GOT3 (cell line): ENCODE measurements around the gene MRPS35.

ENCODE experiments used
- DNase-seq: peaks from one replicate; lab custom pipeline; 2025; ENCODE audit warnings: mixed read lengths; lab: John Stamatoyannopoulos, UW

MRPS35 gene

DNA sequence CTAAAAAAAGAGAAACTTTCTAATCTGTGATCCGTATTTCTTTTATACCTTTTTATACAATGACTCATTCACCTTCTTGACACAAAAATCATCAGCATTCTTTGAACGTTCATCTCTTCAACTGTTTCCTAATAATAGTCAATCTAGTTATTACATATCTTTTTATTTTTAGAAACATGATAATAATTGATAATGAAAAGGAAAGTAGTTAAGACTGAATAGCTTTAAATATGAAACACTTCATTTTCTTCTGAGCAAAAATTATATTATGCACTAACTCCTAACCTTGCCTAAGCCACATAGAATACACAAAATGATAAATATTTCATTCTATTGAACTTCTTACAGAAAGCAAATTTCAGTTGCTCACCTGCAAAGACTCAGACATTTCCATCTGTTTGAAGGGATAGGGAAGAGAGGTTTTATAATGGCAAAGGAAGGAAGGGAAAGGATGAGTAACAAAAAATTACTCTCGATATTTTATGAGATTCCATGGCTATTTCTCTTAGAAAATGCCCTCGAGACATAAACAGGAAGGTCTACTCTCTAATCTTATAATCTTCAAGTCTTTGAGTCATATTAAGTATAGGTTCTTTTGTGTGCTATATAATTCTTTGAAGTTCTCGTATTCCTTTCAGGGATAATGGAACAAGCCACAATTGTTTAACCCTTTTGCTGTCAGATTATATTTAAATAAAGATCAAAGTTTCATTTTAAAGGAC, 61.9 kb downstream of the MRPS35 start:
- no peak for DNase-seq

- no peak for DNase-seq
Measured at GRCh38 chr12:27777141-27777540, 66.5 kb downstream of the MRPS35 start.

GRCh38 chr12:27778206-27778605, 67.6 kb downstream of the MRPS35 start:
- DNase-seq: no peak

- DNase-seq: no peak
Measured at GRCh38 chr12:27779416-27779919, 68.8 kb downstream of the MRPS35 start.

DNA sequence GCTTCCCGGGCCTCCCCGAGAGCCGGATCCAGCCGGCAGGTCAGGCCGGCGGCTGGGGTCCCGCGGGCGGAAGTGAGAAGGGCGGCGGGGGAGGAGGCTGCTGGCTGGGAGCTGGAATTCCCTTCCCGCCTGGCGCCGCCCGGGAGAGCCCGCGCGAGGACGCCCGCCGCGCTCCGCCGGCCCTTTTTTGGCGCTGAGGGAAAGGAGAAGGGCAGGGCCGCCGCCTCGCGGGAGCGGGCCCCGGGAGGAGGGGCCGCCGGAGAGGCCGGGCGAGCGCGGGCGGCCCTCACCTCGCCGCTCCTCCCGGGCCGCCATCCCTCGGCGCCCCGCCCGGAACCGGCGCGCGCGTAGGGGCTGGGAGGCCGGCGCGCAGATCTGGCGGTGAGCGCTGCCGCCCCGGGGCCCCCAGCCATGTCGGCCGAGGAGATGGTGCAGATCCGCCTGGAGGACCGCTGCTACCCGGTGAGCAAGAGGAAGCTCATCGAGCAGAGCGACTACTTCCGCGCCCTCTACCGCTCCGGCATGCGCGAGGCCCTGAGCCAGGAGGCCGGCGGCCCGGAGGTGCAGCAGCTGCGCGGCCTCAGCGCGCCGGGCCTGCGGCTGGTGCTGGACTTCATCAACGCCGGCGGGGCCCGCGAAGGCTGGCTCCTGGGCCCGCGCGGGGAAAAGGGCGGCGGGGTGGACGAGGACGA, 69.4 kb downstream of the MRPS35 start, which contains the start of the genes KLHL42 and MANSC4:
Gene KLHL42 (plus strand): TSS at position 314 of the 692 bp plus-strand sequence. CDS start 98 bp downstream, at position 412.
Gene MANSC4 (minus strand): TSS at position 317 of the 692 bp plus-strand sequence. CDS start 8,960 bp downstream, outside the sequence.
- peak; percentile 39 for DNase-seq

DNA sequence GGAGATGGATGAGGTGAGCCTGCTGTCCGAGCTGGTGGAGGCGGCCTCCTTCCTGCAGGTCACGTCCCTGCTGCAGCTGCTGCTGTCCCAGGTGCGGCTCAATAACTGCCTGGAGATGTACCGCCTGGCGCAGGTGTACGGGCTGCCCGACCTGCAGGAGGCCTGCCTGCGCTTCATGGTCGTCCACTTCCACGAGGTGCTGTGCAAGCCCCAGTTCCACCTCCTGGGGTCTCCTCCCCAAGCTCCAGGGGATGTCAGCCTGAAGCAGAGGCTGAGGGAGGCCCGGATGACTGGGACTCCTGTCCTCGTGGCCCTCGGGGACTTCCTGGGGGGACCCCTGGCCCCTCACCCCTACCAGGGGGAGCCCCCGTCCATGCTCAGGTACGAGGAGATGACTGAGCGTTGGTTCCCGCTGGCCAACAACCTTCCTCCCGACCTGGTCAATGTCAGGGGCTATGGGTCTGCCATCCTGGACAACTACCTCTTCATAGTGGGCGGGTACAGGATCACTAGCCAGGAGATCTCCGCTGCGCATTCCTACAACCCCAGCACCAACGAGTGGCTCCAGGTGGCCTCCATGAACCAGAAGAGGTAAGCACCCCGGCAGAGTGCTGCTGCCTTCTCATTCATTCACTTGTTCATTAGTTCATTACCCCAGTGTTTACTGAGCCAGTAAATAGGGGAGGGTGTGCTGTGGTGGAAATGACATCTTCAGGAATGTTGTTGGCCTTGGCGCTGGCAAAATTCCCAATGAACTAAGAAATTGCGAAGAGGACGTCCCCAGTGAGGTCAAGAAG, 70.2 kb downstream of the MRPS35 start:
- DNase-seq: no peak

DNA sequence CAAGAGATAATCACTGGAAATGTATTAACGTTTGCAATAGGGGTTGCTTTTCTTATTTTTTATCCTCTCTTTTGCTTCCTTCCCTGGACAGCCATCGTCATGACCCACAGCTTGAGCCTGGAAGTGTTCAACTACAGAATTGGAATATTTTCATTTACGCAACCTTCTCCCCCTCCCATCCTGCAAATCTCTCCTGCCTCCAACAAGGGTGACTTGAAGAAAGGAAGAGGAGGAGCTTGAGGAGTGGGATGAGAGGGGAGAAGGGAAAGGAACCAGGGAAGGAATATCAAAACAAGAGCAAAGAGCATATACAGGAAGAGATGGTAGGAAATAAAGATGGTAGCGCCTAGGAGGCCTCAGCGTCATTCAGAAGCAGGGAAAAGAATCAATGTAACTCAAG, 71.0 kb downstream of the MRPS35 start:
- DNase-seq: no peak

DNA sequence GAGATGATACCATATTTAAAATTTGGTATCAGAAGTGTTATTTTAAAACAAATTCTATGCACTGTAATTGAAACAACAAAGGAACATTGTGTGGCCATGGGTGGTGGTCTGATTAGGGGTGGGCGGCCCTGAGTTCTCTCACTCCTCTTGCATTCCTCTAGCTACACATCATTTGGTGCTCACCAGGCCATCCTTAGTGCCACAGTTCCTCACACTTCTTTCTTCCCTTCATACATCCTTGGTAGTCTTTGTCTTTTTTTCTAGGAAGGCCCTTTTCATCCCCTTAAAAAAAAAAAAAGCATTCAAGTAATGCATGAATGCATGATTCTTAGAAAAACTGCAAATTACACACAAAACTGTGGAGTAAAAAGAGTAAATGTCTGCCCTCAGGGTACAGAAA, 71.8 kb downstream of the MRPS35 start:
- DNase-seq: no peak

DNA sequence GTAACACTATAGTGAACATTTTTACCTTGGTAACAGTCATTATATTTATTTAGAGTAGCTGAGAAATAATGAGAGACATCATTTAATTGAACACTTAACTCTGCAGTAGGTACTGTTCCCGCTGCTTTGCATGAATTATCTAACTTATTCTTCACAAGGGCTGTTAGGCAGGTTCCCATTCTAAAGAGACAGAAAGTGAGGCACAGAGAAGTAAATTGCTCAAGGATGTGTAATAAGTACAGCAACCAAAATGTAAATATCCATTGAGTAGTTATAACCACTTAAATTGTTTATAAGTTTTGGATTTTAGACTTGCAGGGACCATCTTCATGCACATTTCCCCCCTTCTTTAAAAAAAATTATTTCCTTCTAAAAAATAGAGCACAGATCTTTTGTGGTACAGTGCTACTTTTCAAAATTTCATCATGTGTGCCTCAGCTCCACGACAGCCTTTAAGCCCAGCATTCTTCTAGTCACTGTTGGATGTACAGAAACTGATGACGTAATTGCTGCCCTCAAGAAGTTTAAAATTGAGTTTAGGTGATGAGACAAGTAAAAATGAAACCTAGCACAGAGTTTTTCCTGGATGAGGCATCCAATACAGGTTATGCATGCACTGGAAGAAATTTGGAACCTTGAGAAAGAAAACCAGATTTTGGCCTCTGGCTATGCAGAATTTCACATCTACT, 75.4 kb downstream of the MRPS35 start:
- DNase-seq: no peak

- DNase-seq: no peak
Measured at GRCh38 chr12:27787559-27787958, 76.9 kb downstream of the MRPS35 start.

DNA sequence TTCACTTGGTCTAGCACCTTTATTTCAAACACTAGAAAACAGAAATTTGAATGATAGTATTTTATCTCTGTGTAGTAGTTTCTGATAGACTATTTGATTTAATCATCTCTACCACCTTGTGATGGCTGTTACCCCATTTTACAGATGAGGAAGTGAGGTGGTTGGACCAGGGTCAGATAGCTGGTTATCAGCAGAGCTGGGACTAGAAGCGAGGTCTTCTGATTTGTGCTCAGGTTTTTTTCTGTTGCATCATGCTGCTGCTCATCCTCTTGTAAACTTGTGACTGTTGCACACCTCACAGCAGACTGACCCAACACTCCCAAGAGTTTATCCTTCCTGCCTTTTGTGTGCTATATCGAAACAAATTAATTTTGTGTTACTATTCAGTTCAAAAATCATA, 79.5 kb downstream of the MRPS35 start:
- no peak for DNase-seq

GRCh38 chr12:27794818-27795584, 84.4 kb downstream of the MRPS35 start:
- DNase-seq: no peak

- DNase-seq: no peak
Measured at GRCh38 chr12:27796128-27796527, 85.5 kb downstream of the MRPS35 start.

DNA sequence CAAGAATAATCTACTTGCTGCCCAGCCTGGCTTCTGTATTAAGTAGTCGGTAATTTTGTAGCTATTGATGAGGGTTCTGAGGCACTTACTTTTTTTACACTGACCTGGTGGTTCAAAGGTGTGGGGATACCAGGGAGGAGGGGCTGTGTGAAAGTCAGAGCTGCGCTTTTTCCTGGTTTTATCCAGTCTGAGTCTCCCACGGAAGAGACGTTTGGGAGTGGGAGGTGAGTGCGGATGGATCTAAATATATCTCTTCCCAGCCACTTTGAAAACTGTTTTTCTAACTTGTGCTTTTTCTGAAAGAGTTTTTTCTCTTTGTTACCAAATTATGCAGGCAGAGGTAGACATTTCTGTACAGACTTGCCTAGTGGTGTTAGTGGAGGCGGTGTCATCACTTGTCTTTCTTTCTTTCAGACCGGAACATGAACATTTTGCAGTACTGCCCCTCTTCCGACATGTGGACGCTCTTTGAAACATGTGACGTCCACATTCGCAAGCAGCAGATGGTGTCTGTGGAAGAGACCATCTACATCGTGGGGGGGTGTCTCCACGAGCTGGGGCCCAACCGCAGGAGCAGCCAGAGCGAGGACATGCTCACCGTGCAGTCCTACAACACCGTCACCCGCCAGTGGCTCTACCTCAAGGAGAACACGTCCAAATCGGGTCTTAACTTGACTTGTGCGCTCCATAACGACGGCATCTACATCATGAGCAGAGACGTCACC, 86.8 kb downstream of the MRPS35 start:
- no peak for DNase-seq

GRCh38 chr12:27800819-27801218, 90.2 kb downstream of the MRPS35 start:
- no peak for DNase-seq

DNA sequence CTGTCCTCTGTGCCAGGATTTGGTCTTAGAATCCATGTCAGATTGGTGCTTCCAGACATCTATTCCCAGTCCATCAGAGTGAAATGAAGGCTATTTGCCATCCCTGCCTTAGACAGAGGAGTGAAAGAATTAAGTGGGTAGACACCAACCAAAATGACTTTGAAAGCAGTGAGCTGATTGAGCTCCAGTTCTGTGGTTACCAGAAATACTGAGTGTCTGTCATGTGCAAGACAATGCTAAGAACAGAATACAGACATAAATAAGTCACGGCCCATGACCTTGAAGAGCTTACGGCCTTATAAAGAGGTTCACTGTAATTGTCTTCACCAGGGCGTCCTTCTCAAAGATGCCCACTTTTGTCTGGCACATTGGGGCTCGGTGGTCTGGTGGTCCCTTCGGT, 91.0 kb downstream of the MRPS35 start:
- DNase-seq: no peak

GRCh38 chr12:27802511-27802910, 91.9 kb downstream of the MRPS35 start:
- DNase-seq: no peak

- no peak for DNase-seq
Measured at GRCh38 chr12:27802936-27803335, 92.3 kb downstream of the MRPS35 start.

GRCh38 chr12:27805238-27805637, 94.6 kb downstream of the MRPS35 start:
- no peak for DNase-seq
